Measurements from ENCODE around the gene ZRANB1.

- no peak for TF ChIP-seq CTCF (IDR thresholded peaks at IDR 0.05; ENCODE audit: insufficient read depth, low read length, poor library complexity, severe bottlenecking)
- TF ChIP-seq EZH2phosphoT487 (conservative IDR thresholded peaks at IDR 0.05; ENCODE audit: low read length), result no peak
Observed at GRCh38 chr10:125002423-125003145, 60.7 kb downstream of the ZRANB1 start.

All from SU-DHL-6 (cell line).